ENCODE data around the gene TBC1D30.
"Not testable (repeated sequence)": the region's sequence is repeated elsewhere in the genome, so short reads cannot be mapped to it uniquely, and the experiment has no call there.

TBC1D30 gene

GRCh38 chr12:64824500-64825142 is at the start of gene TBC1D30:
TBC1D30 (plus strand) TSS chr12:64824647; CDS start chr12:64824880, 233 bp downstream.
- peak; percentile 38 for DNase-seq

GRCh38 chr12:64775147-64775736 is 49.2 kb upstream of the TBC1D30 start:
- DNase-seq: not testable (repeated sequence)

- no peak for DNase-seq
These were observed 45.0 kb upstream of the TBC1D30 start for GRCh38 chr12:64779354-64779974.

GRCh38 chr12:64780132-64780530 is 44.3 kb upstream of the TBC1D30 start:
- DNase-seq: peak; percentile 24

- peak; percentile 35 for DNase-seq
These were observed 43.7 kb upstream of the TBC1D30 start for GRCh38 chr12:64780531-64781279.

GRCh38 chr12:64781280-64782190 is 42.9 kb upstream of the TBC1D30 start:
- no peak for DNase-seq

GRCh38 chr12:64782191-64782876 is 42.1 kb upstream of the TBC1D30 start:
- DNase-seq: no peak

GRCh38 chr12:64785838-64786237 is 38.6 kb upstream of the TBC1D30 start:
- DNase-seq: no peak

- DNase-seq: no peak
These were observed 34.3 kb upstream of the TBC1D30 start for GRCh38 chr12:64790166-64790565.

- no peak for DNase-seq
These were observed 33.4 kb upstream of the TBC1D30 start for GRCh38 chr12:64791036-64791435.

GRCh38 chr12:64792128-64792527 is 32.3 kb upstream of the TBC1D30 start:
- no peak for DNase-seq

GRCh38 chr12:64793610-64794009 is 30.8 kb upstream of the TBC1D30 start:
- no peak for DNase-seq

GRCh38 chr12:64794305-64794704 is 30.1 kb upstream of the TBC1D30 start:
- DNase-seq: no peak

- DNase-seq: peak; percentile 31
These were observed 28.1 kb upstream of the TBC1D30 start for GRCh38 chr12:64796205-64796845.

- DNase-seq: no peak
These were observed 27.3 kb upstream of the TBC1D30 start for GRCh38 chr12:64797156-64797555.

GRCh38 chr12:64798165-64798564 is 26.3 kb upstream of the TBC1D30 start:
- no peak for DNase-seq

- DNase-seq: no peak
These were observed 23.8 kb upstream of the TBC1D30 start for GRCh38 chr12:64800640-64801039.

GRCh38 chr12:64801381-64801780 is 23.1 kb upstream of the TBC1D30 start:
- no peak for DNase-seq

GRCh38 chr12:64802180-64802775 is 22.2 kb upstream of the TBC1D30 start:
- peak; percentile 51 for DNase-seq

- DNase-seq: no peak
These were observed 18.3 kb upstream of the TBC1D30 start for GRCh38 chr12:64806173-64806572.

Measured in right hindlimb (tissue), 1 donor.